ENCODE measurements around the gene SLC12A1.

DNA sequence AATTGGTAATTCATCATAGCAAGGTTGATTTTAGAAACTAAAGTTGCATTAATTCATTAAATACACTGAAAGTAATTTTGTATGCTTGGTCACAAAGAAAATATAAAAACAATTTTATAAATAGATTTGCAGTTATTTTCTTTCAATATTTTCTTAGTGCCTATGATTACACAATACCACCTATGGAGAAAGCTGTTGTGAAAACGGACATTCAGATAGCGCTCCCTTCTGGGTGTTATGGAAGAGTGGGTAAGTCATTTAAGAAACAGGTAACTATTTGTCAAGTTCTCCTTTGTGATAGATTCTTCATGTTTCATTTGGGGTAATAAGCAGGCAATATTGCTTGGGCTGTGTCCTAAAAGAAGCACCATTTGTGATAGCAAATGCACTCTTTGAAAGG, 128.2 kb downstream of the SLC12A1 start:
- TF ChIP-seq POLR2A (IDR thresholded peaks at IDR 0.05; ENCODE audit: low read length): no peak
- no peak for TF ChIP-seq GATA1 (IDR thresholded peaks at IDR 0.05; ENCODE audit: low read depth, low read length)

Measured in erythroblast (primary cell).